ENCODE results near the gene FAM107B.
"Not testable (repeated sequence)": the region's sequence is repeated elsewhere in the genome, so short reads cannot be mapped to it uniquely, and the experiment has no call there.

The FAM107B gene

DNA sequence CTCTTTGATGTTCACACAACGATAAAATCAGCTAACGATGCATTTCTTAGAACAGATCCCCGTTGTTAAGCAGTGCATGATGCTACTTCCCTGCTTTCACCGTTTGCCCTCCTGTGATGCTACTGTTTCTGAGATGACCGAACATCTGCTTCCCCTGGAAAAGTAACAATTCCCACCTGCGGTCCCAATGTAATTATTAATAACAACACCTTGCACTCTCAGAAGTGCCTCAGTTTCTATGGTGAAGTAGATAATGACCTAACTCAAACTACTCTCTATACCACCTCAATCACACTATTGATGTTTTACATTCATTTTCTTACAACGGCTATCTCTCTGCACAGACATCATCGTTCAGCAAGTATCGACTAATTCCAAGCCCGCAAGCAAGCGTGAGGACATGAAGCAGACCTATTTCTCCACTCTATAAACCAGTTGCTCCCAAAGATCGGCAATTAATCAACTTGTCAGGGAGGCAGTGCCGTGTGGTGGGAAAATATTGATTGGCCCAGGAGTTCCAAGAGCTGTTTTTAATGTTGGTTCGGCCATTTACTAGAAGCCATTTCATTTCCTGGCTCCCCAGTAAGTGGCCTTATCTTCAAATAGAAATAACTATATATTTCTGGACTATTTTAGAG, 42.7 kb downstream of the FAM107B start:
- no peak for DNase-seq

DNA sequence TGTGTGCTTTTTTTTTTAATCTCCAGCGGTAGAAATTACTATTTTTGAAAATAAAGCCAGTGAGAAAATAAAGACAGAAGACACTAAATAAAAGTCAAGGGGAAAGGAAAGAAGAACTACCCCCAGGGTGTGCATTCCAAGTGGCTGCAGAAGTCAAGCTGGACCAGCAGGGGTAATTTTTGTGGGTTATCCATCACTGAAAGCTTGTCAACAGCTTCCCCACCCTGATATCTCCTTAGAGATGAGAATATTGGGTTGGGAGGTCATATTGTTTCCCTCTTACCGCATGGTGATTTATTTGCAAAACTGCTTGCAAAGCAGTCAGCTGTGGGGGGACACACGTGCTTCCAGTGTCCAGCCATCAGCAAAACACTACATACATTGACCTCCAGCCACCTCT, 46.4 kb downstream of the FAM107B start:
- no peak for DNase-seq

DNA sequence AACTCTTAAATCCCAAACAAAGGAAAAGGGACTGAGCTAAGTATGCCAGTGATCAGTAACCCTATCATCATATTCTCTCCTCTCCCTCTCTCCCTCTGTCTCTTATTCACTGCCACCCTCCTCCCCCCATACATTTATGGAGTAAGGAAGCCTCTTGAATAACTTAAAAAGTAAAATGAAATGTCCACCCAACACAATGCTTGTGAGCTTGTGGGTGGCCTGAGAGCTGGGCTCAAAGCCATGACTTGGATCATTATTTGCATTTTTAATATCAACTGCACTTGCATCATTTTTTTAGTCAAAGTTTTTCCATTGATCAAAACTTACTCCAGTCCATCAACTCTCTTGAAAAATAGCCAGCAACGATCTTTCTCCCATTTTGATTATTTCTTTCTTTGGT, 46.8 kb downstream of the FAM107B start:
- no peak for DNase-seq

DNA sequence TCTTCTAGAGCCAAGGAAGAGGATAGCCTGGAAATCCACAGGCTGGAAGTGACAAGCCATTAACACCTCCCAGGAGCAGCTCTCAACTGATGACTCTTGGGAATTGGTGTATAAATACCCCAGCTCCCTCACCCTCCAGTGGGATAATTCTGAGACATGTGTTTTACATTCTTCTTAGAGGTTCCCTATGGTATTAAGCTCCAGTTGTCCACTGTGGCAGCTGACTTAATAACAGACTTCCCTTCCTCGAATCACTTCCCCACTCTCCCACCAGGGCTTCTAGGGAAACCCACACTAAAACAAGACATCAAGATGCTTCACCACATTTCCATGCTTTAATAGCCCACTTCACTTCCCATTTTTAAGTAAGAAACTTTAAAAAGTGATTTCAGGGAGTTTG, 47.2 kb downstream of the FAM107B start:
- no peak for DNase-seq

DNA sequence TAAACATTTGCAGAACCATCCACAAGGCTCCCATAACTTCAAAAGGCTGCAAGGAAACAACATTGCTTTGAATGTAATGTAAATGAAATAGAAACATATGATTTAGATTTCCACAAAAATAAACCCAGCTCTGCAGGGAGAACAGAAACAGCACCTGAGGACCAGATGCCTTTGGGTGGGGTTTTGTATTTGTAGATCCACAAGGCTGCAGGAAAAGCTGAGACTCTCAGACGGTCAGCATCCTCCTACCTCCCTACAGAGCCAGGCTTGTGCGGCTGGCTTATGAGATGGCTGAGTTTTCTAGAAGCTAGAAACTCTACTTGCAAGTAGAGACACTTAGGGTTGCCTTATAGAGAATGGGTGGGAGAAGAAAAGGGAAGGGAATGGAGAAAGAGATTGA, 49.8 kb downstream of the FAM107B start:
- no peak for DNase-seq

DNA sequence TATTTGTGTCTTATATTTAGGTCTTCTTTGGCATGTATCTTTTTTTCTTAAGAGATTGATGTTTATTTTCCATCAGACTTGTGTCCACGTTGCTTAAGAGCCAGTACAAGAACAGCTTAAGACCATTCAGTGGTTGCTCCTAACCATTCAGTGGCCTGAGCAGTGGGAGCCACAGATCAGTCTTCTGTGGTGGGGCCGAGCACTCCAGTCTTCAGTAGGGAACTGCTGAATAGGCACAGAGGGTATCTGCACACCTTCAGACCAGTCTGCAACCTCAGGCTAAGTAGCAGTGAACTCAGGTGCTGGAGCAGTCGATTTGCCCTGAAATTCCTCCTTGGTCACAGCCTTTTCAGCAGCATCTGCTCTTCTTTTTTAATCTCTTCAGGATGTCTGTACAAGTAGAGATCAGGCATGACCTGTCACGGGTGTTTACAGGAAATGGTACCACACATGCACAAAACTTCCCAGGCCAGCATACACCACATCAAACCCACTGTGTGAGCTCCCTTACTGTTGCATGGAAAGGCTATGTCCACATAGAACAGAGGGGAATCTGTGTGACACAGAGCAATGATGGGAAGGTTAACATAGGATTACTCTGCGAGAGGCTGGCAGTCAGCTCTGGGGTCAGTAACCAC, 51.5 kb downstream of the FAM107B start:
- no peak for DNase-seq

DNA sequence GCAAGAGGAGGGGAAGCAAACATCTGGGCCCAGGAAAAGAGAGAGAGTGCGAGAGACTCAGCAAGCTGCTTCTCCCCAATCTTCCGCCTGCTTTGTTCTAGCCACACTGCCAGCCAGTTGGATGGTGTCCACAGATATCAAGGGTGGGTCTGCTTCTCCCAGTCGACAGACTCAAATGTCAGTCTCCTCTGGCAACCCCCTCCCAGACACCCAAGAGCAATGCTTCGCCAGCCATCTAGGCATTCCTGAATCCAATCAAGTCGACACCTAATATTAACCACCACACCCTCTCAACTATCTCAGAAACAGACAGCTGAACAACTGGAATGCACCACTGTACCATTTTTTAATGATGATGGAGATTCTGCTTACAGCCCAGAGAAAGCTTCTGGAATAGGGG, 57.1 kb downstream of the FAM107B start:
- DNase-seq: no peak

DNA sequence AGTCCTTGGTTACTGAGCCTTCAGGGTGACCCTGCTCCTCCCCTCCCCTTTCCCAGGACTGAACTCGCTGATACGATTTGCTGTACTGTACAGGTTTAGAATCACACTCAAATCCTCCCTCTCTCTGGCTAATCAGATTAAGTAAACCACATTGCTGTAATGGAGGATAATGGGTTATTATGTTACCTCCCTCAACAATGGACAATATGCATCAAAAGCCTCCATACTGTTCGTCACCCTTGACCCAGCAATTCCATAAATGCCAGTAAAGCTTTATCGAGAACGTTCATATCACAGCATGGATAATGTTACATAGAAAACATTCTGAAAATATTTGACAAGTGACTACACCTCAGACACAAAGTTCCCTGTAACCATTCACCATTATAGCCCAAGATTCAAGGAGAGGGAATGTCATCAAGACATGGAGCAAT, 61.7 kb downstream of the FAM107B start:
- no peak for DNase-seq

DNA sequence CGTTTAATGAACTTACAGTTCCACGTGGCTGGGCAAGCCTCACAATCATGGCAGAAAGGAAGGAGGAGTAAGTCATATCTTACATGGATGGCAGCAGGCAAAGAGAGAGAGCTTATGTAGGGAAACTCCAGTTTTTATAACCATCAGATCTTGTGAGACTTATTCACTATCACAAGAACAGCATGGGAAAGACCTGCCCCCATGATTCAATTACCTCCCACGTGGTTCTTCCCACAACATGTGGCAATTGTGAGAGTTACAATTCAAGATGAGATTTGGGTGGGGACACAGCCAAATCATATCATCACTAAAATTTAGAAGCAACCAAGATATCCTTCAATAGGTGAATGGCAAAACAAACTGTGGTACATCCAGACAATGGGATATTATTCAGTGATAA, 65.4 kb downstream of the FAM107B start:
- not testable (repeated sequence) for DNase-seq

DNA sequence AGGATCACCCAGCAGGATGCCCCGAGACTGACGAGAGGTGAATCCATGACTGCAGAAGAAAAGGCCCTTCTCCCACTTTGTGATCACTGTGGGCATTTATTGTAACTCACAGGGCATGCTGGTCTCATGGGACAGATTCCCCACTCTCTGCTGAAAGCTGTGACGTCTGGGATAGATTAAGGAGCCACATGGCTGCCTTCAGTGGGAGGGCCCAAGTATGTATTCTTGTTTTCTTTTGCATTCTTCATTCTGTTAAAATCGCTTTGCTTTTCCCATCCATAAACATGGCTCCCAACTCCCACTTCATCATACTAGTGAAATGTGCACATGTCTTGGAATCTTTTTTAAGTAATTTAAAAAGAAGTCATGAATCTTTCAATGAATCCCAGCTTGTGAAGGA, 67.2 kb downstream of the FAM107B start:
- DNase-seq: no peak

DNA sequence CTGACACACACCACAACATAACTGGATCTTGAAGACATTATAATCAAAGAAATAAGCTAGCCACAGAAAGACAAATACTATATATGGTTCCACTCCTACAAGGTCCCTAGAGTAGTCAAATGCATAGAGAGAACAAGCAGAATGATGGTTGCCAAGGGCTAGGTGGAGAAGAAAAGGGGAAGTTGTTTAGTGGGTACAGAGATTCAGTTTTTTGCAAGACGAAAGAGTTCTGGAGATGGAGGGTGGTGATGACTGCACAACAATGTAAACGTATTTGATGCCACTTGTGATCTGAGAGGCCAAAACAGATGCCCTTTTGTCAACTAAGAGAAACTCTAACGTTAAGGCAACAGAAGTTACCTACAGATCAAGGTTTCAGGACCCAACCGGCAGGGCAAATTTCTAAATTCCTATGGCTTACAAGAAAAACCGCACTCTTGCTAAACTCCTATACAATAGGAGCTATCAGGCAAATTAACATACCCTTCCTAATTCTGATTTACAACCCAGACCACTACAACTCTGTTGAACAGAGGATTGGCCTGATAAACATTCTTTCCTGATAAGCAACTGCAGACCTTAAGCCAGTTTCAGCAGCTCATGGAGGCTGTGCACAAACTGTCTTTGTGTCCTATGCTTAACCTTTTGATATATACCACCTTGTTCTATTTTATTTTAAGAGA, 69.0 kb downstream of the FAM107B start:
- DNase-seq: no peak

DNA sequence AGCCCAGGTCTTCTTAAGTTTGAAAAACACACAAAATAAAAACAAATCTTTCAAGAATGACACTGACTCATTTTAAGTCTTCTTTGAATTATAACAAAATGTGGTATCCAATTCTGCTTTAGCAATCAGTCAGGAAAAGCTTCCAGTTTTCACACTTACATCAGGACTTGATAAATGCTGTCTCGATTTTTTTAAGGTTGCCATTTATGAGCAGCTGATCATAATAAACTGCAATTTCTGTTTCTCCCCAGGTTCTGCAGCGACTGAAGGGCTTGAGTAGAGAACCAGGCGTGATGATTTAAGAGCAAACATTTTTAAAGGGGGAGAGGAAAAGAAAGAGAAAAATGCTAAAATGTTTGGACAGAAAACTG, 71.1 kb downstream of the FAM107B start:
- DNase-seq: no peak

DNA sequence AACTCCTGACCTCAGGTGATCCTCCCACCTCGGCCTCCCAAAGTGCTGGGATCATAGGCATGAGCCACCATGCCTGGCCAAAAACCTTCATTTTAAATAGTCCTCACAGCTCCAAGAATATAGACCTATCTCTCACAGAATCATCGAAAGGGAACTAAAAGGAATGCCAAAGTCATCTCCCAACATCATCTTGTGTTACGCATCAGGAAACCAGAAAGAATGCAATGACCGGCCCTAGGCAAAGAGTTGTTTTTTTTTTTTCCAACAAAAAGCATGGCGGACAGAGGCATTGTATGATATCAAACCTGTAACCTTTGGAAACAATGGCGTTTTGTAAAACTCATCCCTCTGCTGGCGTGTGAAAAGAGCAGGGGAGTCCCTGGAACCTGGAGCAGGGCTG, 73.2 kb downstream of the FAM107B start:
- DNase-seq: no peak

DNA sequence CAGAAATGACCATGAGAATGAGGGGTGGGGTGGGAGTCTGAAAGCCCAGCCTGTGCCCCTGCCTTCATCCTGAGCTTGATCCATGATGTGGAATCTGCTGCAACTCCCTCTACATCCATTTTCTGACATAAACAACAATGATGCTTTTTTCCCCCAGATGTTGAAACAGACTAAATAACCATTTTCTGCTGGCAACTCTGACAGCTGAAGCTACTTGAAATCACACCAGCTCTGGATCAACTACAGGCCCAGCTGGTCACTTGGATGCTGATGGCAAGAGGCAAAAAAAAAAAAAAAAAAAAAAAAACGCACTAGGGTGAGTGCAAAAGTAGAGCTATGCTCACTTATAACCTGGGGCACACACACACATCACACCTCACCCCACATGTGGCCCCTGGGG, 74.2 kb downstream of the FAM107B start:
- DNase-seq: no peak

DNA sequence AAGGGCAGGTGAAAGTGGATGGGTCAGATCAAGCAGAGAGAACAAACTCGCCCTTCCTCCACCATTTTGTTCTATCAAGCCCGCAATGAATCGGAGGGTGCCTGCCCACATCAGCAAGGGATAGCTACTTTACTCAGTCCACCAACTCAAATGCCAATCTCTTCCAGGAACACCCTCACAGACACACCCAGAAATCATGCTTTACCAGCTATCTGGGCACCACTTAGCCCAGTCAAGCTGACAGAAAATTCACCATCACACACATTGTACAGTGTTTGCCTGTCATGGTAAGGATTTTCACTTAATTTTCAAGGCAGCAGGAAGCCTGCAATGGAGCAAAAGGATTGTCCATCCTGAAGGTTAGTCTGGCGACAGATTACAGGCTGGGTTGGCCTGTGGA, 75.2 kb downstream of the FAM107B start:
- DNase-seq: no peak

DNA sequence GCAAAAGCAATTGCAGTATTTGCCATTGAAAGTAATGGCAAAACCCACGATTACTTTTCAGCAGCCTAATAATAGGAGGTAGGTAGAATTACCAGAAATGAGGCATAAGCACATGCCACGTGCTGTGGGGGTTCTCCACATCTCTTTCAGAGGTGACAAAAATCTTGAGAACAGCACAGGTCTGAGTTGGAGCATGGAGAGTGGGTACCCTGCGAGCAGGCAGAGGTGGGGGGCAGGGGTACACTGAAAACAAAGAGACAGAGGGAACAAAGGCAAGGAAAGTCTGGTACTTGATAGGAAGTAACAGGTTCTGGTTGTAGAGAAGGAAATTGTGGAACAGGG, 75.9 kb downstream of the FAM107B start:
- DNase-seq: no peak

DNA sequence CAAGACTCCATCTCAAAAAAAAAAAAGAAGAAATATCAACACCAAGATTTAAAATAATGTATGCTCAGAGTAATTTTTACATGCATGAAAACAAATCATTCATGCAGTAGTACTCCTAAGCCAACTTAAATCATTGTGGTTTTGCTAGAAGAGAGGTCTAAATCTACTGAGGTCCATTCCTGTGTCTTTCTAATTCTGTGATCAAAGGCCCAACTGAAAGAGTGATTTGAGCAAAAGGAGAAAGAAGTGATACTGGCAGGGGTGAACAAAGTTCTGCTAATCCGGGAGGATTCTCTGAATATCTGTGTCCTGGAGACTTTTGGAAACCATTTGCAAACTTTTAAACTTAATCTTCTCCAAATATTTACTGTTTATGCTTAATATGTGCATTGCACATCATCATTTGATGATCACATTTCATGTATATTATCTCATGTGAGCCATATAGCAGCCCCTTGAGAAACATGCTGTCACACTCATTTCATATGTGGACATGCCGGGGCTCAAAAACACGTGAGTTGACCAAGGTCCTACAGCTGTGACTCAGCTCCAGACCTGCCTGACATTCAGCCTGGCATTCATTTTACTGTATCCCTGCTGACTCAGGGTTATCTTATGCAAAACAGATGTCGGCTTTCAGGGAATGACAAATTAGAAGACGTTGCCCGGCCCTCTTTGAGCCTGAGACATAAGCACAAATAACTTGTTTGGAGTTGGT, 76.4 kb downstream of the FAM107B start:
- no peak for DNase-seq

DNA sequence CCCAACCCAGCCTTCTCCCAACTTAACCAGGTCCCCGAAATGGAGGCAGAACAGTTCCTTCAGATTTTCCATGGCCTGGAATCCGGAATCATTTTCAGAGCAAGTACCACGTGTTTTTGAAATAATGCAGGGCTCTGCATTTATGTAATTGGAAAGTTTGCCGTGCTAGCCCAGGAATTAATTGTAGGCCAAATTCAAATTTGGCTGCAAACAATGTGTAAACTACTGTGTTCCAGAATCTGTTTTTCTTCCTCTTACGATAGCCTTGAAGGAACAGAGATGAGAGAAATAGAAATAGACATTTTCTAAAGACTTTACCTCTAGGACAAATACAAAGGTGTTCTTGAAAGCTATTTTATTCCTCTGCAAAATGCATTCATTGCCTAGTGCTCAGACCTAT, 77.4 kb downstream of the FAM107B start:
- DNase-seq: no peak

DNA sequence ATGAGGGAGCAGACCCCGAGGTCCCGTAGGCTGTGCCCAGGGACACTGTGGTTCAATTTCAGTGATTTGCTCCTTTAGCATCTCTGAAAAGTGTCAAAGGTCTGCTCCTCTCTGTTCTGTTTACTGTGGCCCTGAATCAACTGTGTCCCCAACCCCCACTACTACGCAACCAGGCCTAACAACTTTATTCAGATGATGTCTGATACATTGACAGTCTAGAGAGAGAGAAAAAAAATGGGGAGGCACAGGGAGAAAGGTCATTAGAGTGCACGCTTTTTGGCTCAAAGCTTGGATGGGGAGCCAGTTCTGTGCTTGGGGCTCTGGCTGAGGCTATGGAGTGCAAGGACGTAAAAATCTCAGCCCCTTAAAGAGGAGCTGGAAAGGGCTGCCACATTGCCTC, 77.9 kb downstream of the FAM107B start:
- no peak for DNase-seq

DNA sequence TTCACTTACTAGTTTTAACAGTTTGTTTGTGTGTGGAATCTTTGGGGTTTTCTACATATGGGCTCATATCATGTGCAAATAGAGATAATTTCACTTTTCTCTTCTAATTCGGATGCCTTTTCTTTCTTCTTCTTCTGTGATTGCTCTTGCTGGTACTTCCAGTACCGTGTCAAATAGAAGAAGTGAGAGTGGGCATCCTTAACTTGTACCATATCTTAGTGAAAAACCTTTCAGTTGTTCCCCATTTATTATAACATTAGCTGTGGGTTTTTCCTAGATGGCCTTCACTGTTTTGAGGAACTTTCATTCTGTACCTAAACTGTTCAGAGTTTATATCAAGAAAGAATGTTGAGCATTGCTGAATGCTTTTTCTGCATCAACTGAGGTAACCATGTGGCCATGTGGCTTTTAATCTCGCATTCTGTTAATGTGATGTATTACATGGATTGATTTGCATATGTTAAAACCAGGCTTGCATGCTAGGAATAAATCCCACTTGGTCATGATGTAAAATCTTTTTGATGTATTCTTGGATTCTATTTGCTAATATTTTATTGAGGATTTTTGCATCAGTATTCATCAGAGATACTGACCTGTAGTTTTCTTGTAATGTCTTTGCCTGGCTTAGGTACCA, 78.7 kb downstream of the FAM107B start:
- DNase-seq: no peak

DNA sequence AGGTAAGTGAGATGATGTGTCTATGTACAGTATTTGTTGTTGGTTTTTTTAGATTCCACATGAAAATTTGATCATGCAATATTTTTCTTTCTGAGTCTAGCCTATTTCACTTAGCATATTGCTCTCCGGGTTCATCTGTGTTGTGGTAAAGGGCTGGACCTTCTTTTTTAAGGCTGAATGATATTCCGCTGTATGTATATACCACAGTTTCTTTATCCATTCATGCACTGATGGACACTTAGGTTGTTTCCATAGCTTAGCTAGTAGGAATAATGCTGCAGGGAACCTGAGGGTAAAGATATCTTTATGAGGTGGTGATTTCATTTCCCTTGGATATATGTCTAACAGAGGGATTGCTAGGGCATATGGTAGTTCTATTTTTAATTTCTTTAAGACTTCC, 80.8 kb downstream of the FAM107B start:
- no peak for DNase-seq

DNA sequence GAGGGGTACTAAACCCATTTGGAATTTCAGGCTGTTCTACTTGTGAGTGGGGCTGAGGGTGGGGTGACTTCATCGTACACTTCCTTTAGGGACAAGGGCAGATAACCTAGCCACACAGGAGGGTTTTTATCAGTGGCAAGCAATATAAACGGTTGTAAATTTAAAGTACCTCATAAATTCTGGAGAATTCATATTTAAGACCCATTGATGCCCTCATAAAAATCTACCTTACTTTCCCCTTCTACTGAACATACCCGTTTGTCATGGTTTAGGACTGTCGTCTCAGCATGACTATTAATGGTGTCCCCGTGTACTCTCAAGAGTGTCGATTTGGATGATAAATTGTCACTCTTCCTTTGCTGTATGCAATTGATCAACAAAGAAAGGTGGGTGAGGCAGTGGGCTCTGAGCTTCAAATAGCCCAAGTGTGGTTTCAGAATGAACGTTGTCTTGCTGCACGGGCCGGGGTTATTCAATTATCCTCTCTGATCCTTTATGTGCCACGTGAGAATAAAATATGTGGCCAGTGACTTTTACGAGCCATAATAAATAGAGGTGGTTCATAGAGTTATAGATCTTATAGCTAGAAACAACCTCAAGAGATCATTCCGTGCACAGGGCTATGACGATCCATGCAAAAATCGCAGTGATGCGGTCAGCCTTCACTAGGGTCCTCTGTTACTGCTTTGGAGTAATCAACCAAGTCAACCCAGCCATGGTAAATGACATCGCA, 82.2 kb downstream of the FAM107B start:
- no peak for DNase-seq

DNA sequence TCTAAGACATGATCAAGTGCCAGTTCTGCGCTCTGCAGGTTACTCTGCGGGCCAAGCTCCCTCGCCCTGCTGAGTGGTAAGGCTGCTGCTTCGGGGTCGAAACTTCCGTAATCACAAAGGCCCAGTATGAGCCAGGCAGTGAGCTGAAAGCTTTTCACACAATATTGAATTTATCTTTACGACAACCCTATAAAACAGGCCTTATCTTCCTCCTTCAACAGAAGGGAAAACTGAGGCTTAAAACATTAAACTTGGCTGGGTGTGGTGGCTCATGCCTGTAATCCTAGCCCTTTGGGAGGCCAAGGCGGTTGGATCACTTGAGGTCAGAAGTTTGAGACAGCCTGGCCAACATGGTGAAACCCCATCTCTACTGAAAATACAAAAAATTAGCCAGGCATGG, 83.3 kb downstream of the FAM107B start:
- DNase-seq: no peak

All from NCI-H187 (cell line).